BE2C (cell line): ENCODE measurements around the gene CPEB3.

ENCODE experiments used
- DNase-seq: peaks from one replicate; pipeline ENCODE4 v3.0.0-alpha.2; 2020
- H3K27me3 ChIP-seq: fragments of 250-450 bp; sonication (Bioruptor Pico); 2 replicates; pipeline ENCODE4 v1.5.1; 2020; ENCODE audit warnings: mild to moderate bottlenecking
- H3K36me3 ChIP-seq: fragments of 250-450 bp; sonication (Bioruptor Pico); 2 replicates; pipeline ENCODE4 v1.5.1; 2020; ENCODE audit warnings: mild to moderate bottlenecking
- H3K4me1 ChIP-seq: fragments of 250-450 bp; sonication (Bioruptor Pico); 2 replicates; pipeline ENCODE4 v1.5.1; 2020
- H3K4me3 ChIP-seq: 2 replicates; pipeline ENCODE4 v1.5.1; 2011; ENCODE audit warnings: low read depth, low read length
- H3K9me3 ChIP-seq: fragments of 250-450 bp; sonication (Bioruptor Pico); 2 replicates; pipeline ENCODE4 v1.5.1; 2020
- CTCF ChIP-seq: IDR thresholded peaks from 2 replicates; pipeline ENCODE4 v1.5.1; 2012; ENCODE audit warnings: mild to moderate bottlenecking, low read depth, low read length

The CPEB3 gene

GRCh38 chr10:92111336-92111939, 179.4 kb downstream of the CPEB3 start:
- H3K36me3 ChIP-seq = no peaks in the 10 kb centered on the region
- TF ChIP-seq CTCF = no peak
- no peak overlapping the region for H3K4me3 ChIP-seq
- DNase-seq = no peak
- H3K27me3 ChIP-seq = no peaks in the 10 kb centered on the region
- H3K9me3 ChIP-seq = no peaks in the 10 kb centered on the region
- no peaks in the 10 kb centered on the region for H3K4me1 ChIP-seq

GRCh38 chr10:92110039-92110794, 180.7 kb downstream of the CPEB3 start:
- Histone ChIP-seq H3K4me1 (no peaks in the 10 kb centered on the region), H3K27me3 (no peaks in the 10 kb centered on the region), H3K36me3 (no peaks in the 10 kb centered on the region), H3K4me3 (no peak overlapping the region), H3K9me3 (no peaks in the 10 kb centered on the region)
- DNase-seq = no peak
- TF ChIP-seq CTCF = no peak

- Histone ChIP-seq H3K9me3 (no peaks in the 10 kb centered on the region), H3K4me3 (no peak overlapping the region), H3K36me3 (no peaks in the 10 kb centered on the region), H3K27me3 (no peaks in the 10 kb centered on the region), H3K4me1 (no peaks in the 10 kb centered on the region)
- TF ChIP-seq CTCF = no peak
- no peak for DNase-seq
These were observed 182.1 kb downstream of the CPEB3 start for GRCh38 chr10:92108747-92109146.

- no peak for TF ChIP-seq CTCF
- Histone ChIP-seq H3K4me3 (no peak overlapping the region), H3K36me3 (no peaks in the 10 kb centered on the region), H3K9me3 (no peaks in the 10 kb centered on the region), H3K4me1 (no peaks in the 10 kb centered on the region), H3K27me3 (no peaks in the 10 kb centered on the region)
- DNase-seq = no peak
These were observed 182.8 kb downstream of the CPEB3 start for GRCh38 chr10:92108120-92108519.

GRCh38 chr10:92103376-92104090, 187.3 kb downstream of the CPEB3 start:
- Histone ChIP-seq H3K4me1 (no peaks in the 10 kb centered on the region), H3K4me3 (no peak overlapping the region), H3K9me3 (no peaks in the 10 kb centered on the region), H3K36me3 (no peaks in the 10 kb centered on the region), H3K27me3 (no peaks in the 10 kb centered on the region)
- no peak for DNase-seq
- TF ChIP-seq CTCF = no peak
